Ectodermal cell (in vitro differentiated cells): ENCODE data around the gene CLDN2.
"Not testable (repeated sequence)": the region's sequence is repeated elsewhere in the genome, so short reads cannot be mapped to it uniquely, and the experiment has no call there.

Experiments used
- H3K27ac ChIP-seq: 2 replicates; pipeline ENCODE4 v1.7.0; 2013; ENCODE audit warnings: mild to moderate bottlenecking, low read depth, low read length; ENCODE audit not compliant: insufficient read depth, poor library complexity, severe bottlenecking
- H3K27me3 ChIP-seq: 2 replicates; pipeline ENCODE4 v1.7.0; 2013; ENCODE audit warnings: mild to moderate bottlenecking, low read length; ENCODE audit not compliant: insufficient read depth, control insufficient read depth, poor library complexity, severe bottlenecking
- H3K36me3 ChIP-seq: one replicate; pipeline ENCODE4 v1.7.0; 2013; ENCODE audit warnings: low read length; ENCODE audit not compliant: control insufficient read depth, insufficient read depth
- H3K4me1 ChIP-seq: one replicate; pipeline ENCODE4 v1.7.0; 2013; ENCODE audit warnings: low read length; ENCODE audit not compliant: control insufficient read depth, insufficient read depth
- H3K4me3 ChIP-seq: 2 replicates; pipeline ENCODE4 v1.7.0; 2013; ENCODE audit warnings: low read depth, low read length, control low read depth; ENCODE audit not compliant: insufficient read depth
- H3K9me3 ChIP-seq: 2 replicates; pipeline ENCODE4 v1.7.0; 2013; ENCODE audit warnings: mild to moderate bottlenecking, low read length, moderate library complexity; ENCODE audit not compliant: control insufficient read depth
- WGBS, 2 experiments: methylation state at CpG; one replicate each; pipeline ENCODE4 v1.1.7; 2013; ENCODE audit warnings: missing lambda C conversion rate in 2 of 2; 5-methylcytosine and 5-hydroxymethylcytosine counted together

Gene CLDN2

GRCh38 chrX:106954041-106954440 lies 33.8 kb downstream of the CLDN2 start:
- Histone ChIP-seq H3K9me3 (no peaks in the 10 kb centered on the region), H3K4me1 (no peaks in the 10 kb centered on the region), H3K36me3 (no peaks in the 10 kb centered on the region), H3K4me3 (no peak overlapping the region), H3K27ac (no peak overlapping the region), H3K27me3 (no peaks in the 10 kb centered on the region)
- 89 to 92% methylated on average over 4 of the region's 4 CpGs for WGBS, 2 experiments

- H3K9me3 ChIP-seq, result no peaks in the 10 kb centered on the region
- no CpG with 5 or more reads among the region's 1 CpG for WGBS, 2 experiments
- H3K36me3 ChIP-seq, result no peaks in the 10 kb centered on the region
- no peak overlapping the region for H3K4me3 ChIP-seq
- no peak overlapping the region for H3K27ac ChIP-seq
- H3K4me1 ChIP-seq, result no peaks in the 10 kb centered on the region
- H3K27me3 ChIP-seq, result no peaks in the 10 kb centered on the region
Observed at GRCh38 chrX:106955004-106955772, 35.0 kb downstream of the CLDN2 start.

GRCh38 chrX:106957856-106958255 lies 37.7 kb downstream of the CLDN2 start:
- H3K27ac ChIP-seq, result no peak overlapping the region
- H3K9me3 ChIP-seq, result no peaks in the 10 kb centered on the region
- no peak overlapping the region for H3K4me3 ChIP-seq
- H3K27me3 ChIP-seq, result no peaks in the 10 kb centered on the region
- H3K4me1 ChIP-seq, result no peaks in the 10 kb centered on the region
- 88 to 100% methylated on average over 1 of the region's 1 CpG for WGBS, 2 experiments
- no peaks in the 10 kb centered on the region for H3K36me3 ChIP-seq

GRCh38 chrX:106959901-106960300 lies 39.7 kb downstream of the CLDN2 start:
- no peaks in the 10 kb centered on the region for H3K27me3 ChIP-seq
- H3K36me3 ChIP-seq, result no peaks in the 10 kb centered on the region
- H3K4me3 ChIP-seq, result no peak overlapping the region
- 68 to 71% methylated on average over 2 of the region's 2 CpGs for WGBS, 2 experiments
- H3K27ac ChIP-seq, result no peak overlapping the region
- H3K9me3 ChIP-seq, result no peaks in the 10 kb centered on the region
- H3K4me1 ChIP-seq, result no peaks in the 10 kb centered on the region

GRCh38 chrX:106963111-106963510 lies 42.9 kb downstream of the CLDN2 start:
- no peaks in the 10 kb centered on the region for H3K4me1 ChIP-seq
- H3K27me3 ChIP-seq, result no peaks in the 10 kb centered on the region
- no peak overlapping the region for H3K27ac ChIP-seq
- no peak overlapping the region for H3K4me3 ChIP-seq
- no peaks in the 10 kb centered on the region for H3K9me3 ChIP-seq
- no peaks in the 10 kb centered on the region for H3K36me3 ChIP-seq

DNA sequence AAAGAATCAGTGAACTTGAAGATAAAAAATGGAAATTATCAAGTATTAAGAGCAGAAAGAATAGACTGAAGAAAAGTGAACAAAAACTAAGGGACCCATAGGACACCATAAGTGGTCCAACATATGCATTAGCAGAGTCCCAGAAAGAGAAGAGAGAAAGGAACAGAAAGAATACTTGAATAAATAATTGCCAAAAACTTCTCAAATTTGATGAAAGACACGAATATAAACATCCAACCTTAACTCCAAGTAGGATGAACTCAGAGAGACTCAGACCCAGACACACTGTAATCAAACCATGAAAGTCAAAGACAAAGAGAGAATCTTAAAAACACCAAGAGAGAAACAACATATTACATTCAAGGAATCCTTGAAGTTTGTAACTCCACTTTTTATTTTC lies 44.1 kb downstream of the CLDN2 start:
- WGBS, 2 experiments, result 63 to 93% methylated on average over 1 of the region's 1 CpG
- Histone ChIP-seq H3K27me3 (no peaks in the 10 kb centered on the region), H3K4me3 (no peak overlapping the region), H3K4me1 (no peaks in the 10 kb centered on the region), H3K27ac (no peak overlapping the region), H3K36me3 (no peaks in the 10 kb centered on the region), H3K9me3 (no peaks in the 10 kb centered on the region)

- not testable (repeated sequence) for H3K36me3 ChIP-seq, H3K27ac ChIP-seq, H3K4me3 ChIP-seq, H3K4me1 ChIP-seq, H3K27me3 ChIP-seq, H3K9me3 ChIP-seq
- WGBS, 2 experiments, result 68 to 71% methylated on average over 6 of the region's 6 CpGs
Observed at GRCh38 chrX:106966547-106966946, 46.3 kb downstream of the CLDN2 start.

GRCh38 chrX:106972896-106973295 lies 52.7 kb downstream of the CLDN2 start:
- no peaks in the 10 kb centered on the region for H3K27me3 ChIP-seq
- H3K27ac ChIP-seq, result no peak overlapping the region
- H3K4me3 ChIP-seq, result no peak overlapping the region
- H3K4me1 ChIP-seq, result no peaks in the 10 kb centered on the region
- H3K9me3 ChIP-seq, result no peaks in the 10 kb centered on the region
- no peaks in the 10 kb centered on the region for H3K36me3 ChIP-seq

DNA sequence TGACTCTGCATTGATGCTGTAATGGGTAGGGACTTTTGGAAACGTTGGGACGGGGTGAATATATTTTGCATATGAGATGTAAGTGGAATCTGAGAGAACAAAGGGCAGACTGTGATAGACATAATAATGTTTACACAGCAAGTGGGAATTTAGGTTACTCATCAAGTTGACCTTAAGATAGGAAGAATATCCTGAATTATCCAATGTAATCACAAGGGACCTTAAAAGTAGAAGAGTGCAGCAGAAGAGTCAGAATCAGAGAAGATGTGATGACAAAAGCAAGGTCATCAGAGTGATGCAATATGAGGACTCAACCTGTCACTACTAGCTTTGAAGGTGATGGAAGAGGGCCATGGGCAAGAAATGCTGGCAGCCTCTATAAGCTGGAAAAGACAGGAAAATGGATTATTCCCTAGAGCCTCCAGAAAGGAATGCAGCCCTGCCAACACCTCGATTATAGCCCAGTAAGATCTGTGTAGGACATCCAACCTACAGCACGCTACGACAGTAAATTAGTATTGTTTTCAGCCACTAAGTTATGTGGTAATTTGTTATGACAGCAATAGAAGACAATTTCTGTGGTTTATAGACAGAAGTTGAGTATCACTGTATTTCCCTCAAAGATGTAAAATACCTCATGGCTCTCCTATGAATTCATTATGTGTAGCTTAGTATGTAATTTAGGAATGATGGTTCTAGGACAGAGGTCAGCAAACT lies 53.4 kb downstream of the CLDN2 start:
- Histone ChIP-seq H3K4me1 (no peaks in the 10 kb centered on the region), H3K27me3 (no peaks in the 10 kb centered on the region), H3K9me3 (no peaks in the 10 kb centered on the region), H3K4me3 (no peak overlapping the region), H3K36me3 (no peaks in the 10 kb centered on the region), H3K27ac (no peak overlapping the region)
- 90% methylated on average over 5 of the region's 5 CpGs for WGBS, 2 experiments

- Histone ChIP-seq H3K4me3 (no peak overlapping the region), H3K27ac (no peak overlapping the region)
- 88 to 100% methylated on average over 1 to 3 of the region's 3 CpGs for WGBS, 2 experiments
Observed at GRCh38 chrX:106976416-106976815, 56.2 kb downstream of the CLDN2 start.

More at GRCh38 chrX:106976416-106976815, 56.2 kb downstream of the CLDN2 start:
- Histone ChIP-seq H3K27me3 (no peaks in the 10 kb centered on the region), H3K9me3 (no peaks in the 10 kb centered on the region), H3K4me1 (no peaks in the 10 kb centered on the region), H3K36me3 (no peaks in the 10 kb centered on the region)
